Stimulated activated memory B cell treated with anti-CD40 and anti-IgM and Interleukin-4, amounts not matched to agents 10 μg/mL and 1 μg/mL and 100 μg/mL, for 72 hours (primary cell): ENCODE data around the gene PTS.
"Not testable (repeated sequence)": the region's sequence is repeated elsewhere in the genome, so short reads cannot be mapped to it uniquely, and the experiment has no call there.

Experiments used
- ATAC-seq: fragments of 150-1000 bp; cut with Tn5 transposase; 2 replicates; pipeline ENCODE4 v1.10.0; 2021
- H3K27ac Mint-ChIP-seq: one replicate; pipeline ENCODE4 v1.8.0; 2022; ENCODE audit warnings: mild to moderate bottlenecking, mixed read lengths
- H3K27me3 Mint-ChIP-seq: one replicate; pipeline ENCODE4 v1.8.0; 2022; ENCODE audit warnings: mixed read lengths
- H3K36me3 Mint-ChIP-seq: one replicate; pipeline ENCODE4 v1.8.0; 2022; ENCODE audit warnings: mixed read lengths
- H3K4me1 Mint-ChIP-seq: one replicate; pipeline ENCODE4 v1.8.0; 2022; ENCODE audit warnings: mixed read lengths
- H3K4me3 Mint-ChIP-seq: one replicate; pipeline ENCODE4 v1.8.0; 2022; ENCODE audit warnings: mild to moderate bottlenecking, moderate library complexity, mixed read lengths
- H3K9me3 Mint-ChIP-seq: one replicate; pipeline ENCODE4 v1.8.0; 2022; ENCODE audit warnings: mixed read lengths

The PTS gene

DNA sequence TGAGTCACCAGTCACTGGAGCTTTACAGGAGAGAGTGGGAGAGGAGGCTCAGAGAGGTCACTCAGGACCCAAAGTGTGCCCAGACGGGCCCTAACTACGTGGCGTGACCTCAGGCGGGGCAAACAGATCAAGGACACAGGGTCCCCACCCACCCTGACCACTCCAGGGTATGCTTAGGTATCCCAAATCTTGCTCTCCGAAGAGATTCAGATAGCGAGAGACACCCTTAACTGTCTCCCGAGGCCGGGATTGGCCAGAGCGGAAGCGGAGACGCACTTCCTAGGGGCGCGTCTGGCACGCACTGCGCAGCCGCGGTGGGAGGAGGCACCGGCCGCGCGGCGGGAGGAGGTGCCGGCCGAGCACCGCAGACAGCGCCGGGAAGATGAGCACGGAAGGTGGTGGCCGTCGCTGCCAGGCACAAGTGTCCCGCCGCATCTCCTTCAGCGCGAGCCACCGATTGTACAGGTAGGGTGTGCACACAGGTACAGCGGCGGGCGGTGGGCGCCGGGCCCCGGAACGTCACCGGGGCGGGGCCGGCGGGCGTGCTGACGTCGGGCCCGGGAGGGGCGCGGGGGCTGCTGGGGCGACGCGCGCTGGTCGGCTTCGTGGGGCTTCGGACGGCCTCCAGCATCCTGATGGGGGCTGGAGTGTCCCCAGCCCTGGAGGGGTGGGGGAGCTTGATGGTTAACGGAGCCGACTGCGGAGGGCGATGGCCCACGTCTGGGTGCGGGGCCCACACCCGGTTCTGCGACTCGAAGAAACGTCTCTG is at the start of gene PTS:
Gene PTS, plus strand, starts transcription at position 367 of the 769 bp plus-strand sequence. Its CDS starts 16 bp downstream, at position 383.
- peaks cover 26% of the 10 kb centered on the region for H3K36me3 Mint-ChIP-seq
- H3K9me3 Mint-ChIP-seq: no peaks in the 10 kb centered on the region
- peak within 1 kb of the TSS; percentile 95 for H3K4me3 Mint-ChIP-seq
- H3K27ac Mint-ChIP-seq: peak within 1 kb of the TSS; percentile 98
- ATAC-seq: peak; percentile 97
- H3K27me3 Mint-ChIP-seq: no peaks in the 10 kb centered on the region
- H3K4me1 Mint-ChIP-seq: peaks cover 17% of the 10 kb centered on the region

DNA sequence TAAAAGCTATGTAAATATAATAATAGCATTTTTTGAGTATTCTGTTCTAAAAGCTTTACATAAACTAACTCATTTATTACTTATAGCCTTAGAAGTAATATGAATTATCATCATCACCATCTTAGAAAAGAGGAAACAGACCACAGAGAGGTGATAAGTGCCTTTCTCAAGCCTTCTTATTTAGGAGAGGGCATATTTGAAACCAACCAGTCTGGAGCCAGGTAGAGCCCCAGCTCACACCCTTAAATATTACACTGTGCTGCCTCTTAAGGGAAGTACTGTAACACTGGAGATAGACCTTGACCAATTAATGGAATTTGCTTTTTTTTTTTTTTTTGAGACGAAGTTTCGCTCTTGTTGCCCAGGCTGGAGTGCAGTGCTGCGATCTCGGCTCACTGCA is 48.6 kb upstream of the PTS start:
- H3K36me3 Mint-ChIP-seq: no peaks in the 10 kb centered on the region
- no peak overlapping the region for H3K4me3 Mint-ChIP-seq
- peaks cover 14% of the 10 kb centered on the region for H3K27me3 Mint-ChIP-seq
- H3K4me1 Mint-ChIP-seq: peaks cover 30% of the 10 kb centered on the region
- no peak for ATAC-seq
- H3K27ac Mint-ChIP-seq: no peak overlapping the region
- no peaks in the 10 kb centered on the region for H3K9me3 Mint-ChIP-seq

DNA sequence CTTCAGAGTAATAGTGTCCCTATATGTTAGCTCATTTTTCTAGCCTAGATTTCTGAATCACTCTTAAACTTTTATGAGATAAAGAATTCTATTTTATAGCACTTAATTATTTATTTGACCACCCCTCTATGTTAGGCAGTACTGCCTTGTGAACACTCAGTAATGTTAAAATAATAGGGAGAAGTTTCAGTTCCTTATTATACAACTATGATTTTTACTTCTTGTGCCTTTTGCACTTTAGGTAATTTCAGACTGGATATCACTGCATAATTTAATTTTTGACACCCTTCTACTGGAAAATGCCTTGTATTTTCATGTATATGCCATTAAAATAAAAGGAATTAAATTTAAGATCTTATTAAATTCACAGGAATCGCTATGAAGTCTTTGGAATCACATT is 47.8 kb upstream of the PTS start:
- peak; percentile 25 for ATAC-seq
- H3K9me3 Mint-ChIP-seq: no peaks in the 10 kb centered on the region
- no peak overlapping the region for H3K27ac Mint-ChIP-seq
- H3K4me1 Mint-ChIP-seq: peaks cover 37% of the 10 kb centered on the region
- no peaks in the 10 kb centered on the region for H3K36me3 Mint-ChIP-seq
- H3K27me3 Mint-ChIP-seq: peaks cover 14% of the 10 kb centered on the region
- H3K4me3 Mint-ChIP-seq: no peak overlapping the region

DNA sequence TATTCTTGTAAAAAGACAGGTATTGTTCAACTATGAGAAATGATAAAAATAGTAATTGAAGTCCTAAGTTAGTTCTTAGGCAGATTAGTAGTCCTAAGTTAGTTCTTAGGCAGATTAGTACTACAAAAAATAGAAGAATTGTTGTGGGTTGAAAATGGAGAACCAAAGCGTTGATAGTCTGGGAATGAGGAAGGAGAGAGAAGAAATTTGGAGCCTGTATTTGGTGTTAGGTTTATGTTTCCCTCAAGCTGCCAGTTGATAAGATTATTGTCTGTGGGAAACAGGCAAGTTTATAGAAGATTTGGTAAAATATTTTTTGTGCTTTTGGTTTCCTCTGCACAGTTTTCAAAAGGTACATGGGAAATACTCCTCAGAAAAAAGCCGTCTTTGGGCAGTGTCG is 47.3 kb upstream of the PTS start:
- H3K27me3 Mint-ChIP-seq: peaks cover 14% of the 10 kb centered on the region
- no peaks in the 10 kb centered on the region for H3K36me3 Mint-ChIP-seq

DNA sequence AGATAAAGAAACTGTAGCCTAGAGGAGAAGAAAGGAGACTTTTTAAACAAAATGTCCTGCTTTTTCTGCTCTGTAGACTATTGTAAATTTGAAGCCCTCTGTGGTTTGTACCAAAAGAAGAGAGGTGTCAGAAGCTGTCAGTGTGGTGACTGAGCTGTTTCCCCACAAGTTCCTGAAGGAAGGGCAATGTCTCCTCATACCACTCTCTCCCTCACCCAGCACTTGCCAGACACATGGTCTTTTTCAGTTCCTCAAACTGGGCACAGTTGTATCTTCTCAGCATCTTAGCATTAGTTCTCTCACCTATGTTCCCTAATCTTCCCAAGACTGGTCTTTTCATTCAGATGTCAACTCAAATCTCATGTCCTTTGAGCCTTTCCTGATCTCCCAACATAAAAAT is 46.6 kb upstream of the PTS start:
- Mint-ChIP-seq H3K4me3 (no peak overlapping the region), H3K9me3 (no peaks in the 10 kb centered on the region), H3K27ac (no peak overlapping the region), H3K36me3 (no peaks in the 10 kb centered on the region), H3K27me3 (peaks cover 9% of the 10 kb centered on the region), H3K4me1 (peaks cover 35% of the 10 kb centered on the region)
- peak; percentile 98 for ATAC-seq

More for the DNA sequence above, 47.3 kb upstream of the PTS start:
- ATAC-seq: no peak
- no peak overlapping the region for H3K27ac Mint-ChIP-seq
- H3K4me1 Mint-ChIP-seq: peaks cover 37% of the 10 kb centered on the region
- H3K4me3 Mint-ChIP-seq: no peak overlapping the region
- no peaks in the 10 kb centered on the region for H3K9me3 Mint-ChIP-seq

DNA sequence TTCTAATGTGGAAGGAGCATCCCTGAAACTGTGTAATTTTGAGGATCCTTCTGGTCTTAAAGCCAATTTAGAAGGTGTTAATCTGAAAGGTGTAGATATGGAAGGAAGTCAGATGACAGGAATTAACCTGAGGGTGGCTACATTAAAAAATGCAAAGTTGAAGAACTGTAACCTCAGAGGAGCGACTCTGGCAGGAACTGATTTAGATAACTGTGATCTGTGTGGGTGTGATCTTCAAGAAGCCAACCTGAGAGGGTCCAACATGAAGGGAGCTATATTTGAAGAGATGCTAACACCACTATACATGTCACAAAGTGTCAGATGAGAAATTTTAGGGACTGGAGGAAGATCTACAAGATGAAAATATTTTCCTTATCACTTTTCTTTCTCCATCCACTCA is 43.4 kb upstream of the PTS start:
- Mint-ChIP-seq H3K36me3 (no peaks in the 10 kb centered on the region), H3K27ac (no peak overlapping the region), H3K4me3 (no peak overlapping the region), H3K4me1 (peaks cover 25% of the 10 kb centered on the region), H3K9me3 (no peaks in the 10 kb centered on the region), H3K27me3 (no peaks in the 10 kb centered on the region)
- ATAC-seq: no peak

DNA sequence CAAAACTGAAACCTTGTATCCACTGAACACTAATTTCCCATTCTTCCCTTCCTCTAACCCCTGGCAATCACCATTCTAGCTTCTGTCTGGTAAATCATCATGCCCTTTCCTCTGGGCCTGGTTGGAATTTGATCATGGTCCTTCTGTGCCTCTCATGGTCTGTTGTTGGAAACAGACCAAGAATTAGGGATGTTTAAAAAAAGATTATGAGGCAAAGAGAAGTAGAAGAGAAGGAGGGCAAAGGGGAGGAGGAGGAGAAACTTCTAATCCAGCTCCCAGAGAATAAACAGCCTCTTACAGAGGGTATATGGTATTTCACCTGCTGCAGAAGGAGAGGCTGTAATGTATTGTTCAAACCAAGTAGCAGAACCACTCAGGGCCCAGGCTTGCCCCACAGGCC is 40.3 kb upstream of the PTS start:
- Mint-ChIP-seq H3K4me1 (peaks cover 9% of the 10 kb centered on the region), H3K27ac (no peak overlapping the region), H3K36me3 (no peaks in the 10 kb centered on the region), H3K9me3 (no peaks in the 10 kb centered on the region), H3K27me3 (peaks cover 9% of the 10 kb centered on the region), H3K4me3 (no peak overlapping the region)
- no peak for ATAC-seq

DNA sequence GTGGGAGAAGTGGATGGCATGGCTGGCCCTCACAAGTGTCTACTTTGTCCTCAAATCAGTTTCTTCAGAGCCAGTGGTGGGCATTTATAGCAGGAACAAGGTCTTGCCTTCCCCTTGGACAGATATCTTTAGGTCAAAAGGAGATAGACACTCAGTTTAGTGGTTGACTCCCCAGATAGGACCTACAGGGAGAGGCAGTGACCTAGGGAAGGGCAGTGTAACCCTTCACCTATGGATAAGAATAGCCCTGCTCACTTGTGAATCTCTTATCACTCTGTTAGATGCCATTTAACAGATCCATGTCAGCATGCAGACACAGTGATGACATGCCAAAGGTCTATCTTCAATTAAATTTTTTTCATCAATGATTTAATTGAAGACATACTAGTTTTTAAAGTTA is 39.9 kb upstream of the PTS start:
- Mint-ChIP-seq H3K27me3 (peaks cover 9% of the 10 kb centered on the region), H3K4me3 (no peak overlapping the region)
- no peak for ATAC-seq

DNA sequence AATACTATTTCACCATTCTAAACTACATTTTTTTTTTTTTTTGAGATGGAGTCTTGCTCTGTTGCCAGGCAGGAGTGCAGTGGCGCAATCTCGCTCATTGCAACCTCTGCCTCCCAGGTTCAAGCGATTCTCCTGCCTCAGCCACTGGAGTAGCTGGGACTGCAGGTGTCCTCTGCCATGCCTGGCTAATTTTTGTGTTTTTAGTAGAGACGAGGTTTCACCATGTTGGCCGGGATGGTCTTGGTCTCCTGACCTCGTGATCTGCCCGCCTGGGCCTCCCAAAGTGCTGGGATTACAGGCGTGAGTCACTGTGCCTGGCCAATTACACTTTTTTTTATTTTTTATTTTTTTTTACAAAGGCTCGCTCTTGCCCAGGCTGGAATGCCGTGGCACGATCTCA is 31.1 kb upstream of the PTS start:
- H3K27ac Mint-ChIP-seq, ATAC-seq, H3K36me3 Mint-ChIP-seq, H3K4me3 Mint-ChIP-seq, H3K4me1 Mint-ChIP-seq, H3K9me3 Mint-ChIP-seq, H3K27me3 Mint-ChIP-seq: not testable (repeated sequence)

More for the DNA sequence above, 39.9 kb upstream of the PTS start:
- Mint-ChIP-seq H3K36me3 (no peaks in the 10 kb centered on the region), H3K27ac (no peak overlapping the region), H3K9me3 (no peaks in the 10 kb centered on the region), H3K4me1 (peaks cover 9% of the 10 kb centered on the region)

DNA sequence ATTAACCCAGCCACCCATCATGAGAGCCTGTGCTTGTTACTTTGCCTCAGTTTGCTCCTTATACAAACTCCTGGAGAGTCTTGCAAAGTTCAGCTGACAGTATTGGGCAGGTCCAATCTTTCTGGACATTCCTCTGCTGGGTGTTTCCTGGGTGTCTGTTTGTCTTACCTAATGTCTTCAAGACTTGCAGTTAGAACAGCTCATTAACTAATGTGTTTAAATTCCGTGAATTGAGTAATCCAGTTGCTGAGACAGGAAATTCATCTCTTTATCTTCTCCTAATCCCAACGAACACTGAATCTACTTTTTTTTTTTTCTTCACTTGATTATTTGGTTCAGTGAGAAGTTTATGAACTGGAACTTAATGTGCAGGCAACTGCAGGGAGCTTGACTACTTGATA is 30.3 kb upstream of the PTS start:
- Mint-ChIP-seq H3K9me3 (peaks cover 2% of the 10 kb centered on the region), H3K36me3 (no peaks in the 10 kb centered on the region), H3K4me3 (no peak overlapping the region), H3K4me1 (no peaks in the 10 kb centered on the region), H3K27me3 (peaks cover 8% of the 10 kb centered on the region), H3K27ac (no peak overlapping the region)
- ATAC-seq: no peak

DNA sequence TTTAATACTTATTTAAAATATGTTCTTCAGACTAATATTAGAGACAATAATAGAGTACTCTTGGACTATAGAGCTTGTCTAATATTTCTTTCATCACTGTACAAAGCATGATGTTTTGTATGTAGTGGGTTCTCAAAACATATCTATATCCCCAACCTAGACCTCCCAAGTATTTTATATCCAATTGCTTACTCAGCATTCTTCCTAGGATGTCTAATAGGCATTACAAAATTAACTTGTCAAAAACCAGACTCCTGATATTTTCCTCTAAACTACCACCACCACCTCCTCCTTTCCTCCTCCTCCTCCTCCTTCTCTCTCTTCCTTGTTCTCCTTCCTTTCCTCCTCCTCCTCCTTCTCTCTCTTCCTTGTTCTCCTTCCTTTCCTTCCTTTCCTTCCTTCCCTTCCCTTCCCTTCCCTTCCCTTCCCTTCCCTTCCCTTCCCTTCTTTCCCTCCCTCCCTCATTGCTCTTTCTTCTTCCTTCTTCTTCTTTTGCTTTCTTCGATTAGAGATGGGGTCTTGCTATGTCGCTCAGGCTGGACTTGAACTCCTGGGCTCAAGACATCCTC is 29.6 kb upstream of the PTS start:
- Mint-ChIP-seq H3K4me3 (no peak overlapping the region), H3K36me3 (no peaks in the 10 kb centered on the region), H3K4me1 (no peaks in the 10 kb centered on the region), H3K27me3 (peaks cover 8% of the 10 kb centered on the region), H3K9me3 (peaks cover 2% of the 10 kb centered on the region), H3K27ac (no peak overlapping the region)
- no peak for ATAC-seq

DNA sequence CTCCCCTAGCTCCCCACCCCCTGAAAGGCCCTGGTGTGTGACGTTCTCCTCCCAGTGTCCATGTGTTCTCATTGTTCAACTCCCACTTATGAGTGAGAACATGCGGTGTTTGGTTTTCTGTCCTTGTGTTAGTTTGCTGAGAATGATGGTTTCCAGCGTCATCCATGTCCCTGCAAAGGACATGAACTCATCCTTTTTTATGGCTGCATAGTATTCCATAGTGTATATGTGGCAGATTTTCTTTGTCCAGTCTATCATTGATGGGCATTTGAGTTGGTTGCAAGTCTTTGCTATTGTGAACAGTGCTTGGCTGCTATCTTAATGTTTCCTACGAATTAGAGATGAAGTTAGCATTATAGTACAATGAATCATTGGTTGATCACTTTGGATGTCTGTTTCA is 27.1 kb upstream of the PTS start:
- not testable (repeated sequence) for H3K9me3 Mint-ChIP-seq, H3K27ac Mint-ChIP-seq, H3K36me3 Mint-ChIP-seq, ATAC-seq, H3K4me1 Mint-ChIP-seq, H3K4me3 Mint-ChIP-seq, H3K27me3 Mint-ChIP-seq

DNA sequence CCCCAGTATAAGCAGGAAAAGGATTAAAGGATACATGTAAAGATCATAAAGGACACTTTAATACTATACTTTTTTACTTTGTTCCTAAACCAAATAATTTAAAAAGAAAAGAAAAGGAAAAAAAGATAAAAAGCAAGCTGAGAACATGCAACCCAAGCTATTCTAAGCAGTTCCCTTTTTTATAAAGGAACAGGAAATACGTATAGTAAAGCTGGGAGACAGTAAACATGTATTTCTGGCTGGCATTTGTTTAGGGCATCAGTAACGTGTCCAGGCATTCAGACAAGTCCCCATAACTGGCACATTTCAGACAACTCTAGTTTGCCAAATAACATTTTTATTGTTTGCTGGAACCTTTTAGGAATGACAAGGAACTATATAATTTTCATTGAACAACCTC is 26.0 kb upstream of the PTS start:
- peaks cover 8% of the 10 kb centered on the region for H3K27me3 Mint-ChIP-seq
- ATAC-seq: no peak
- H3K27ac Mint-ChIP-seq: no peak overlapping the region
- no peaks in the 10 kb centered on the region for H3K36me3 Mint-ChIP-seq
- H3K4me1 Mint-ChIP-seq: no peaks in the 10 kb centered on the region
- peaks cover 2% of the 10 kb centered on the region for H3K9me3 Mint-ChIP-seq
- no peak overlapping the region for H3K4me3 Mint-ChIP-seq

DNA sequence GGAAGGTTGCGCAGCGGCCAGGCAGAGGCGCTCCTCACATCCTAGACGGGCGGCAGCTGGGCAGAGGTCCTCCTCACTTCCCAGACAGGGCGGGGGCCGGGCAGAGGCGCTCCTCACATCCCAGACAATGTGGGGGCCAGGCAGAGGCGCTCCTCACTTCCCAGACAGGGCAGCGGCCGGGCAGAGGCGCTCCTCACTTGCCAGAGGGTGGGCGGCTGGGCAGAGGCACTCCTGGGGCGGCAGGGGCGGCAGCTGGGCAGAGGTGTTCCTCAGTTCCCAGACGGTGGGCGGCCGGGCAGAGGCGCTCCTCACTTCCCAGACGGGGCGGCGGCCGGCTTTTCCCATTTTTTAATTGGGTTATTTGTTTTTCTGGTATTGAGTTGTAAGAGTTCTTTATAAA is 20.2 kb upstream of the PTS start:
- Mint-ChIP-seq H3K36me3 (no peaks in the 10 kb centered on the region), H3K4me3 (no peak overlapping the region), H3K27ac (no peak overlapping the region), H3K9me3 (no peaks in the 10 kb centered on the region), H3K27me3 (no peaks in the 10 kb centered on the region), H3K4me1 (no peaks in the 10 kb centered on the region)
- no peak for ATAC-seq

DNA sequence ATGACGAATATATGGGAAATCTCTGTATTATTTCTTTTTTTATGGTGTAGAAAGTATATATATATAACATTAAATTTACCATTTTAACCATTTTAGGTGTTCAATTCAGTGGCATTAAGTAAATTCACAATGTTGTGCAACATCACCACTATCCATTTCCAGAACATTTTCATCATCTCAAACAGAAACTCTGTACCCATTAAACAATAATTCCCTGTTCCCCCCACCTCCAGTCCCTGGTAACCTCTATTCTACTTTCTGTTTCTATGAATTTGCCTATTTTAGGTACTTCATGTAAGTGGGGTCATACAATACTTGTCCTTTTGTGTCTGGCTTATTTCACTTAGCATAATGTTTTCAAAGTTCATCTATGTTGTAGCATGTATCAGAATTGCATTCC is 15.3 kb upstream of the PTS start:
- H3K4me1 Mint-ChIP-seq: no peaks in the 10 kb centered on the region
- H3K36me3 Mint-ChIP-seq: no peaks in the 10 kb centered on the region
- H3K27me3 Mint-ChIP-seq: no peaks in the 10 kb centered on the region
- no peak overlapping the region for H3K4me3 Mint-ChIP-seq
- no peak for ATAC-seq
- no peak overlapping the region for H3K27ac Mint-ChIP-seq
- H3K9me3 Mint-ChIP-seq: no peaks in the 10 kb centered on the region

DNA sequence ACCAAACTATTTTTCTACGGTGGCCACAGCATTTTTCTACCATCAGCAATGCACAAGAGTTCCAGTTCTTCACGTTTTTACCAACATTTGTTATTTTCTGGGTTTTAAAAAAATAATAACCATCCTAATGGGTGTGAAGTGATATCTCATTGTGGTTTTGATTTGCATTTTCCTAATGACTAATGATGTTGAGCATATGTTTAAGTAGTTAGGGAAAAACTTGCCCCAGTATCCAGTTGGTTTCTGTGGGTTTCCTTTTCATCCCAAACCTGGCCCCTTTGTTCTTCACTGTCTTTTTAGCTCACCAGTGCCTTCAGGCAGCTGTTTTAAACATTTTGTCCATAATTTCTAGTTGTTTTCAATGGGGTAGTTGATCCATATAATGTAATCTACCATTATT is 14.7 kb upstream of the PTS start:
- H3K4me3 Mint-ChIP-seq: no peak overlapping the region

More for the DNA sequence above, 14.7 kb upstream of the PTS start:
- no peak for ATAC-seq
- no peaks in the 10 kb centered on the region for H3K9me3 Mint-ChIP-seq
- H3K36me3 Mint-ChIP-seq: no peaks in the 10 kb centered on the region
- no peaks in the 10 kb centered on the region for H3K4me1 Mint-ChIP-seq
- no peak overlapping the region for H3K27ac Mint-ChIP-seq
- no peaks in the 10 kb centered on the region for H3K27me3 Mint-ChIP-seq
